Measurements from ENCODE around the gene KCNJ11. TPM values are rescaled to one million over a fixed set of nuclear protein-coding genes. Genes with fewer than 3 reads are reported as not detected.

The KCNJ11 gene
- polyA plus RNA-seq, 1 donor (not counting 4 experiments of a cell fraction or from before 2014, with no cell fraction given) = 0.03 TPM

GRCh38 chr11:17396598-17397310 lies 8.3 kb upstream of the KCNJ11 start:
- TF ChIP-seq, protein P1, sequence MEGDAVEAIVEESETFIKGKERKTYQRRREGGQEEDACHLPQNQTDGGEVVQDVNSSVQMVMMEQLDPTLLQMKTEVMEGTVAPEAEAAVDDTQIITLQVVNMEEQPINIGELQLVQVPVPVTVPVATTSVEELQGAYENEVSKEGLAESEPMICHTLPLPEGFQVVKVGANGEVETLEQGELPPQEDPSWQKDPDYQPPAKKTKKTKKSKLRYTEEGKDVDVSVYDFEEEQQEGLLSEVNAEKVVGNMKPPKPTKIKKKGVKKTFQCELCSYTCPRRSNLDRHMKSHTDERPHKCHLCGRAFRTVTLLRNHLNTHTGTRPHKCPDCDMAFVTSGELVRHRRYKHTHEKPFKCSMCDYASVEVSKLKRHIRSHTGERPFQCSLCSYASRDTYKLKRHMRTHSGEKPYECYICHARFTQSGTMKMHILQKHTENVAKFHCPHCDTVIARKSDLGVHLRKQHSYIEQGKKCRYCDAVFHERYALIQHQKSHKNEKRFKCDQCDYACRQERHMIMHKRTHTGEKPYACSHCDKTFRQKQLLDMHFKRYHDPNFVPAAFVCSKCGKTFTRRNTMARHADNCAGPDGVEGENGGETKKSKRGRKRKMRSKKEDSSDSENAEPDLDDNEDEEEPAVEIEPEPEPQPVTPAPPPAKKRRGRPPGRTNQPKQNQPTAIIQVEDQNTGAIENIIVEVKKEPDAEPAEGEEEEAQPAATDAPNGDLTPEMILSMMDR (optimal IDR thresholded peaks at IDR 0.05 in 1 of 3, IDR thresholded peaks at IDR 0.05 in 1 of 3, conservative IDR thresholded peaks at IDR 0.05 in 1 of 3; ENCODE audit: extremely low read depth in 1 of 3, insufficient read depth in 2 of 3, low read length in 3 of 3) = no peak
- no peak for TF ChIP-seq EZH2 (IDR thresholded peaks at IDR 0.05; ENCODE audit: low read length)
- no peaks in the 10 kb centered on the region for H4K20me1 ChIP-seq (ENCODE audit: control insufficient read depth, extremely low read depth, insufficient read depth, low read length)
- FAIRE-seq = no peak
- DNase-seq (ENCODE audit: low read depth, low spot score) = no peak
- no peak overlapping the region for H3K4me3 ChIP-seq (ENCODE audit: control insufficient read depth in 2 of 3, extremely low read depth in 1 of 3, insufficient read depth in 2 of 3, low read depth in 1 of 3, low read length in 3 of 3)
- no peak overlapping the region for H3K9ac ChIP-seq (ENCODE audit: control insufficient read depth, extremely low read depth, insufficient read depth, low read length)
- dilution Hi-C loops (cut with MboI; ENCODE audit: extremely low pct_ligation_motif_present, low sequenced_read_pairs) = no loop called here
- H3K9me3 ChIP-seq (ENCODE audit: control insufficient read depth, low read depth, low read length) = no peaks in the 10 kb centered on the region
- H3K36me3 ChIP-seq (ENCODE audit: control insufficient read depth in 2 of 2, extremely low read depth in 1 of 2, insufficient read depth in 2 of 2, low read length in 2 of 2) = no peaks in the 10 kb centered on the region
- no peak overlapping the region for H2AFZ ChIP-seq (ENCODE audit: control insufficient read depth, low read length)
- no peaks in the 10 kb centered on the region for H3K79me2 ChIP-seq (ENCODE audit: control insufficient read depth, insufficient read depth, low read length)
- H3K9me1 ChIP-seq (ENCODE audit: control insufficient read depth, extremely low read depth, insufficient read depth, low read length) = no peaks in the 10 kb centered on the region
- no peaks in the 10 kb centered on the region for H3K4me1 ChIP-seq (ENCODE audit: control insufficient read depth, extremely low read depth, insufficient read depth, low read length)
- no peak overlapping the region for H3K4me2 ChIP-seq (ENCODE audit: control insufficient read depth, extremely low read depth, insufficient read depth, low read depth, low read length)
- no peaks in the 10 kb centered on the region for H3K27me3 ChIP-seq (ENCODE audit: control insufficient read depth, extremely low read depth, insufficient read depth, low read length)
- no peak overlapping the region for H3K27ac ChIP-seq (ENCODE audit: control insufficient read depth, insufficient read depth, low read length)

DNA sequence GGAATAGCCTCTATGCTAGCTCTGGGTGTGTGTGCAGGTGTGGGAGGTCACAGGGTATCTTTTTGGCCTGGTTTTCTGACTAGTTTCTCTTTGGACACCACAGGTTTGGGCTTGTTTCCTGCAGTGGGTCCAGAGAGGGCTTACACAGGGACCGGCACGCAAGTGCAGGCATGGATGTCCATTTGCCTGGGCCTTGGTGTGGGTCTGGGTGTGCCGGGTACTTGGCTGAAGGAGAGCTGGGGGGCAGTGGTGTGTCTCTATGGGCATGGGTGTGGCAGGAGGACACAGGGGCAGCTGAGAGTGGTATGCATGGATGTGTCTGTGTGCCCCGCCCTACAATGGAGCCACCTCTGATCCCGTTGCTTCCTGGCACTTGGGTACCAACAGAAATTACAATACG lies 7.5 kb upstream of the KCNJ11 start:
- no peak overlapping the region for H2AFZ ChIP-seq (ENCODE audit: control insufficient read depth, low read length)
- DNase-seq (ENCODE audit: low read depth, low spot score) = no peak
- TF ChIP-seq, protein P1 (optimal IDR thresholded peaks at IDR 0.05 in 1 of 3, IDR thresholded peaks at IDR 0.05 in 1 of 3, conservative IDR thresholded peaks at IDR 0.05 in 1 of 3; ENCODE audit: extremely low read depth in 1 of 3, insufficient read depth in 2 of 3, low read length in 3 of 3) = no peak
- TF ChIP-seq EZH2 (IDR thresholded peaks at IDR 0.05; ENCODE audit: low read length) = no peak
- dilution Hi-C loops (cut with MboI; ENCODE audit: extremely low pct_ligation_motif_present, low sequenced_read_pairs) = no loop called here
- H3K9ac ChIP-seq (ENCODE audit: control insufficient read depth, extremely low read depth, insufficient read depth, low read length) = no peak overlapping the region
- no peak for FAIRE-seq
- no peaks in the 10 kb centered on the region for H3K4me1 ChIP-seq (ENCODE audit: control insufficient read depth, extremely low read depth, insufficient read depth, low read length)
- no peak overlapping the region for H3K4me2 ChIP-seq (ENCODE audit: control insufficient read depth, extremely low read depth, insufficient read depth, low read depth, low read length)
- H3K36me3 ChIP-seq (ENCODE audit: control insufficient read depth in 2 of 2, extremely low read depth in 1 of 2, insufficient read depth in 2 of 2, low read length in 2 of 2) = no peaks in the 10 kb centered on the region
- H3K27me3 ChIP-seq (ENCODE audit: control insufficient read depth, extremely low read depth, insufficient read depth, low read length) = no peaks in the 10 kb centered on the region
- no peaks in the 10 kb centered on the region for H3K9me1 ChIP-seq (ENCODE audit: control insufficient read depth, extremely low read depth, insufficient read depth, low read length)
- no peaks in the 10 kb centered on the region for H4K20me1 ChIP-seq (ENCODE audit: control insufficient read depth, extremely low read depth, insufficient read depth, low read length)
- no peaks in the 10 kb centered on the region for H3K9me3 ChIP-seq (ENCODE audit: control insufficient read depth, low read depth, low read length)
- no peaks in the 10 kb centered on the region for H3K79me2 ChIP-seq (ENCODE audit: control insufficient read depth, insufficient read depth, low read length)
- H3K4me3 ChIP-seq (ENCODE audit: control insufficient read depth in 2 of 3, extremely low read depth in 1 of 3, insufficient read depth in 2 of 3, low read depth in 1 of 3, low read length in 3 of 3) = no peak overlapping the region
- no peak overlapping the region for H3K27ac ChIP-seq (ENCODE audit: control insufficient read depth, insufficient read depth, low read length)
